ENCODE data around the gene WDR45B.

The WDR45B gene

DNA sequence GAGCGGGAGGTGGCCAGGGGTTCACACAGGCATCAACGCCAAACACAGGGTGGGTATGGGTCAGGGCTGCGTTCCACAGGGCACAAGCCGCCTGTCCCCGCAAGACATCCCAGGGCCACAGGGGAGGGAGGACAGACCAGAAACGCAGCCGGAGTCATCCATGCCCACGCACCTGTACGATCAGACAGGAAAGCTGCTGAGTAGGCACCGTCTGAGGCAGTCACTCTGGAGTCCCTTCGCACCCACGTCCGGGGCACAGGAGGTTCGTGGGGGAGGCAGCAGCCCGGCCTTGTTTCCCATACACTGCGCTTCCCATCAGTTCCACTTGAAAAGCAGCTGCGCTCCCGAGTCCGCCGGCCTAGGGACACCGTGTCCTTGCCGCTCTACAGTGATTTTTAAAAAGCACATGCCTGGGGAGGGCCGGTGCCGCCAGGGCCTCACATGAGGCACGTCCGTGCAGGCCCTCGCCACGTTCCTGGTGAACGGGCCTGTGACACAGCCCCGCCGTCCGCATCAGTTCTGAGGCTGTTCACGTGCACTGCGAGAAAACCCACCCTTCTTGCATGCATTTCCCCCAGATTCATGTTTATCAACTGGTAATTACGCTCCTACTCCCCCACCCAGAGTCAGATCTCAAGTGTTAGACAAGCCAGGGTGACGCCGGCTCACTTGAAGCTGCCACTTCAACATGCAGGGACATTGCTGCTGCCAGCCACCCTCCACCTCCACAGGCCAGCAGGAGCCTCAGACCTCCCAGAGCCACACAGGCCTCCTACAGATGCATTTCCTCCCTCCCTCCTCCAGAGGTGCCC lies 34.8 kb downstream of the WDR45B start:
- no peak overlapping the region for H3K27ac ChIP-seq
- TF ChIP-seq, protein P1, sequence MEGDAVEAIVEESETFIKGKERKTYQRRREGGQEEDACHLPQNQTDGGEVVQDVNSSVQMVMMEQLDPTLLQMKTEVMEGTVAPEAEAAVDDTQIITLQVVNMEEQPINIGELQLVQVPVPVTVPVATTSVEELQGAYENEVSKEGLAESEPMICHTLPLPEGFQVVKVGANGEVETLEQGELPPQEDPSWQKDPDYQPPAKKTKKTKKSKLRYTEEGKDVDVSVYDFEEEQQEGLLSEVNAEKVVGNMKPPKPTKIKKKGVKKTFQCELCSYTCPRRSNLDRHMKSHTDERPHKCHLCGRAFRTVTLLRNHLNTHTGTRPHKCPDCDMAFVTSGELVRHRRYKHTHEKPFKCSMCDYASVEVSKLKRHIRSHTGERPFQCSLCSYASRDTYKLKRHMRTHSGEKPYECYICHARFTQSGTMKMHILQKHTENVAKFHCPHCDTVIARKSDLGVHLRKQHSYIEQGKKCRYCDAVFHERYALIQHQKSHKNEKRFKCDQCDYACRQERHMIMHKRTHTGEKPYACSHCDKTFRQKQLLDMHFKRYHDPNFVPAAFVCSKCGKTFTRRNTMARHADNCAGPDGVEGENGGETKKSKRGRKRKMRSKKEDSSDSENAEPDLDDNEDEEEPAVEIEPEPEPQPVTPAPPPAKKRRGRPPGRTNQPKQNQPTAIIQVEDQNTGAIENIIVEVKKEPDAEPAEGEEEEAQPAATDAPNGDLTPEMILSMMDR (IDR thresholded peaks at IDR 0.05), result no peak
- TF ChIP-seq ZFX (IDR thresholded peaks at IDR 0.05; ENCODE audit: borderline replicate concordance), result no peak

DNA sequence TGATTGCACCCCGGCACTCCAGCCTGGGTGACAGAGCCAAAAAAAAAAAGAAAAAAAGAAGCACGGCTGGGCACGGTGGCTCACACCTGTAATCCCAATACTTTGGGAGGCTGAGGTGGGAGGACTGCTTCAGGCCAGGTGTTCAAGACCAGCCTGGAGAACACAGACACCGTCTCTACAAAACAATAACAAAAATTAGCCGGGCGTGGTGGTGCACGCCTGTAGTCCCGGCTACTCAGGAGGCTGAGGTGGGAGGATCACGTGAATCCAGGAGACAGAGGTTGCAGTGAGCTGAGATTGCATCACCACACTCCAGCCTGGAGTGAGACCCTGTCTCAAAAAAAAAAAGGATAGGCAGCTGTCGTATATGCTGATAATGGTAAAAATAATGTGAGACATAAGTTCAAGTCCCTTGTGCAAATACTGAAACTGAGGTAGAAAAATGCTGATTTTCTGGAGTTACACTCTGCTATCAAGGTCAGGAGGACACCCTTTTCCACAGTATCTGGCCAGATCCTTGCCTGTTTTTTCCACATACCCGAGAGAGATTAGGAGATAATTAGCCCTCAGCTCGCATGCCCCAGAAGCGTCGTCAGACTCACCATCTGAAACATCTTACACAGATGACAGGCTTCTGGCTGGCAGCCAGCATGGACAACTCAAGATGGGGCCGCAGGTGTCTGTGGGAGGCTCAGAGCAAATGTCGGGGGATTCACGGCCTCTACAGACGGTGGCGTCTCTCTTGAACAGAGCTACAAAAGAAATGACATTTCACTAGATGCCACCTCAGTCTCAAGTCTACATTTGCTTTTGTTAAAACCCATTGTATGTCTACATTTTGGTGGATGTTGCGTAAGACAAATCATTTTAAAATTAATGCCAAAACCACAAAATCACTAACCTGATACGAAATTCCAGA lies 36.8 kb downstream of the WDR45B start:
- no peak overlapping the region for H3K27ac ChIP-seq
- TF ChIP-seq, protein P1 (IDR thresholded peaks at IDR 0.05), result no peak
- no peak for TF ChIP-seq ZFX (IDR thresholded peaks at IDR 0.05; ENCODE audit: borderline replicate concordance)

DNA sequence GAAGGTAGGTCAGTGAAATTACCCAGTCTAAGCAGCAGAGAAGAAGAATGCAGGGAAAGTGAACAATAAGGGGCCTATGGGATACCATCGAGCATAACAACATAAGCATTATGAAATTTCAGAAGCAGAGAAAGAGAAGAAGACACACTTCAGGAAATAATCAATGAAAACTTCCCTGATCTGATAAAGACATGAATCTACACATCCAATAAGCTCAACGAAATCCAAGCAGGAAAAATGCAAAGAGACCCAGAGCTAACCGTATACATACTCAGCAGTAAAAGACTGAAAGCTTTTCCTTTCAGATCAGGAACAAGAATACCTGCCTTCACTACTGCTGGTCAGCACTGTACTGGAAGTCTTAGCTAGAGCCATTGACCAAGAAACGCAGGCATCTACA lies 38.6 kb downstream of the WDR45B start:
- H3K27ac ChIP-seq, result peak overlapping the region; percentile 14
- TF ChIP-seq, protein P1 (IDR thresholded peaks at IDR 0.05), result no peak
- TF ChIP-seq ZFX (IDR thresholded peaks at IDR 0.05; ENCODE audit: borderline replicate concordance), result no peak

DNA sequence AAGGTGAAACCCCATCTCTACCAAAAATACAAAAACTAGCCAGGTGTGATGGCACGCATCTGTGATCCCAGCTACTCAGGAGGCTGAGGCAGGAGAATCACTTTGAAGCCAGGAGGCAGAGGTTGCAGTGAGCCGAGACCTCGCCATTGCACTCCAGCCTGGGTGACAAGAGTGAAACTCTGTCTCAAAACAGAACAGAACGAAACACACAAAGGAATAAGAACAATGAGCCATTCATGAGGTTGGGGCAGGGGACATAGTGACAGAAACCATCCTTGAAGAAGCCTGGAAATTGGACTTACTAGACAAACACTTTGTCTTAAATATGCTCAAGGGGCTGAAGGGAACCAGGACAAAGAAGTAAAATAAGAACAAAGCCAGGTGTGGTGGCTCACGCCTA lies 39.4 kb downstream of the WDR45B start:
- no peak for TF ChIP-seq ZFX (IDR thresholded peaks at IDR 0.05; ENCODE audit: borderline replicate concordance)
- TF ChIP-seq, protein P1 (IDR thresholded peaks at IDR 0.05), result no peak

DNA sequence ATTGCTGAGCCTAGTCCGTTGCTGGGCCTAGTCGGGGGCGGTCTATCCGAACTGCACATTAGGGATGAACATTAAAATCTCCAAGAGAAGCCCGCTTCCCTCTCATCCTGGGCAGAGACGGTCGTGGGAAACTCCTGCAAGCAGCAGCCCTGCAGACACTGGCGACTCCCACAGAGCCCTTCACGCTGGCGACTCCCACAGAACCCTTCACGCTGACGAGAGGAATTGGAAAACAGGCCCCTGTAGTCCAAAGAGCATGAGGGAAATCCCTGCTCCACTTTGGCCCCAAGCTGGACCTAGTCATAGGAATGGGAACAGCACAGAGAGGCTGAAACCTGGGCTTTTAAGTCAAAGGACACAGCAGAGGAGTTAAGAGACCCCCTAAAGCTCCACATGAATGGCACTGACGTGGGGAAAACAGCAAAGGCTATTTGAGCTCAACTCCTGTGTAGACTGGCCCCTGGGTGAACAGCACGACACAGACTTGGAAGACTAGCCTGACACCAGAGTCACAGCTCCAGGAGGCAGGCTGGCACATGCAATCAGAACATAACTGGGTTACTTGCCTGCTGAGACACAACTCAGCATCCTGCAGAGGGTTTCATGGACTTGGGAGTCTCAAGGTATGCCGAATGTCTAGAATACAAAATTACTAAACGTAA lies 42.2 kb downstream of the WDR45B start:
- H3K27ac ChIP-seq, result 0 out of 2 replicates have a peak overlapping the region, but pooled peaks have one; percentile 8
- TF ChIP-seq ZFX (IDR thresholded peaks at IDR 0.05; ENCODE audit: borderline replicate concordance), result no peak
- TF ChIP-seq, protein P1 (IDR thresholded peaks at IDR 0.05), result no peak

More for the DNA sequence above, 39.4 kb downstream of the WDR45B start:
- peak overlapping the region; percentile 14 for H3K27ac ChIP-seq

DNA sequence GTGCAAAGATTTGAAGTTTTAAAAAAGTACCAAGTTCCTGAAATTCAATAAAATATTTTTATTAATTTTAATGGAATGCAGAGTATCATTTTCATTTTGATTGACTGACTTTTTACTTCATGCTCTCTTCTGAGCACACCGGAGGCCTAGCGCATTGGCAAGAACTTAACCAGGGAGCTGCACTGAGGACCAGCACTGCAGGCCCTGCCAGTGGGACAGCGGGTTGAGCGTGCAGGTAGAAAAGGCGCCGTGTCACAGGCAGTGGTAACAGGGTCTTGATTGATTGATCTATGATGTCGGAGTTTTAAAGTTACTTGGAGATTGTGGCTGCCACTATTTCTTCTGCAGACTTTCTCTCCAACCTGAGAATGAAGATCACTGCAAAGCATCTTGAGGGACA lies 43.7 kb downstream of the WDR45B start:
- H3K27ac ChIP-seq, result no peak overlapping the region
- TF ChIP-seq ZFX (IDR thresholded peaks at IDR 0.05; ENCODE audit: borderline replicate concordance), result no peak
- TF ChIP-seq, protein P1 (IDR thresholded peaks at IDR 0.05), result no peak
